ENCODE data around the gene ASB1. TPM values are rescaled to one million over a fixed set of nuclear protein-coding genes. Genes with fewer than 3 reads are reported as not detected.

Gene ASB1
- total RNA-seq, 4 donors from 2014 or later, result 17.1 to 48.8 (median 22.1) TPM

DNA sequence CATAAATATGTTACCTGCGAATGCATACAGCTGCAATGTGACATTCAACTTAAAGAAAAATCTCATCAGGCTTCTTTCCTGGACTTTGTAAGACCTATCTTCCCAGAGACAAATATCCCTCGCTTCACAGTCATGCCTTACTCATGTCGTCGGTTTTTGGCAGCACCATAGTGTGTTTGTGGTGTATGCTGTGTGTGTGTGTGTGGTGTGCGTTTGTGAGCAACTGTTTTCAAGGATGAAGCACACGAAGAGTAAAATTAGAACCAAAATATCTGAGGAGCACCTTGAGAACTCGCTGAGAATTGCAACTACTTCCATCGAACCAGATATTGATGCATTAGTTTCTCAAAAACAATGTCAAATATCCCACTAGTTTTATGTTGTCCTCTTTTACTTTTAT is 56.9 kb downstream of the ASB1 start:
- Histone ChIP-seq H3K4me3 (no peak overlapping the region), H3K9me3 (peaks cover 14% of the 10 kb centered on the region), H3K36me3 (no peaks in the 10 kb centered on the region), H3K4me1 (no peaks in the 10 kb centered on the region), H3K27ac (no peak overlapping the region), H3K27me3 (no peaks in the 10 kb centered on the region)
- 71% methylated on average over 8 of the region's 8 CpGs for WGBS
- TF ChIP-seq POLR2AphosphoS5 (IDR thresholded peaks at IDR 0.05) (no peak), EP300 (IDR thresholded peaks at IDR 0.05) (no peak), POLR2A (IDR thresholded peaks at IDR 0.05) (no peak)
- TF ChIP-seq, protein P1, sequence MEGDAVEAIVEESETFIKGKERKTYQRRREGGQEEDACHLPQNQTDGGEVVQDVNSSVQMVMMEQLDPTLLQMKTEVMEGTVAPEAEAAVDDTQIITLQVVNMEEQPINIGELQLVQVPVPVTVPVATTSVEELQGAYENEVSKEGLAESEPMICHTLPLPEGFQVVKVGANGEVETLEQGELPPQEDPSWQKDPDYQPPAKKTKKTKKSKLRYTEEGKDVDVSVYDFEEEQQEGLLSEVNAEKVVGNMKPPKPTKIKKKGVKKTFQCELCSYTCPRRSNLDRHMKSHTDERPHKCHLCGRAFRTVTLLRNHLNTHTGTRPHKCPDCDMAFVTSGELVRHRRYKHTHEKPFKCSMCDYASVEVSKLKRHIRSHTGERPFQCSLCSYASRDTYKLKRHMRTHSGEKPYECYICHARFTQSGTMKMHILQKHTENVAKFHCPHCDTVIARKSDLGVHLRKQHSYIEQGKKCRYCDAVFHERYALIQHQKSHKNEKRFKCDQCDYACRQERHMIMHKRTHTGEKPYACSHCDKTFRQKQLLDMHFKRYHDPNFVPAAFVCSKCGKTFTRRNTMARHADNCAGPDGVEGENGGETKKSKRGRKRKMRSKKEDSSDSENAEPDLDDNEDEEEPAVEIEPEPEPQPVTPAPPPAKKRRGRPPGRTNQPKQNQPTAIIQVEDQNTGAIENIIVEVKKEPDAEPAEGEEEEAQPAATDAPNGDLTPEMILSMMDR (IDR thresholded peaks at IDR 0.05), result no peak
- DNase-seq (ENCODE audit: low spot score in 2 of 2), result peak in 1 of 2 donors; percentile 21

- TF ChIP-seq POLR2A (IDR thresholded peaks at IDR 0.05), result no peak
- TF ChIP-seq, protein P1 (IDR thresholded peaks at IDR 0.05), result no peak
- TF ChIP-seq POLR2AphosphoS5 (IDR thresholded peaks at IDR 0.05), result no peak
- TF ChIP-seq EP300 (IDR thresholded peaks at IDR 0.05), result no peak
- Histone ChIP-seq H3K27ac (no peak overlapping the region), H3K27me3 (no peaks in the 10 kb centered on the region), H3K4me1 (no peaks in the 10 kb centered on the region), H3K36me3 (no peaks in the 10 kb centered on the region), H3K9me3 (peaks cover 9% of the 10 kb centered on the region), H3K4me3 (no peak overlapping the region)
- WGBS, result 93% methylated on average over 22 of the region's 23 CpGs
- DNase-seq (ENCODE audit: low spot score in 2 of 2), result peak in 1 of 2 donors; percentile 31
Observed at GRCh38 chr2:238484522-238485452, 58.1 kb downstream of the ASB1 start.

- DNase-seq (ENCODE audit: low spot score in 2 of 2), result no peak
- Histone ChIP-seq H3K4me1 (no peaks in the 10 kb centered on the region), H3K9me3 (no peaks in the 10 kb centered on the region), H3K4me3 (no peak overlapping the region), H3K27me3 (no peaks in the 10 kb centered on the region), H3K36me3 (no peaks in the 10 kb centered on the region), H3K27ac (no peak overlapping the region)
- 100% methylated on average over 5 of the region's 5 CpGs for WGBS
- TF ChIP-seq POLR2A (IDR thresholded peaks at IDR 0.05), result no peak
- TF ChIP-seq EP300 (IDR thresholded peaks at IDR 0.05), result no peak
- no peak for TF ChIP-seq POLR2AphosphoS5 (IDR thresholded peaks at IDR 0.05)
- TF ChIP-seq, protein P1 (IDR thresholded peaks at IDR 0.05), result no peak
Observed at GRCh38 chr2:238486123-238486848, 59.6 kb downstream of the ASB1 start.

DNA sequence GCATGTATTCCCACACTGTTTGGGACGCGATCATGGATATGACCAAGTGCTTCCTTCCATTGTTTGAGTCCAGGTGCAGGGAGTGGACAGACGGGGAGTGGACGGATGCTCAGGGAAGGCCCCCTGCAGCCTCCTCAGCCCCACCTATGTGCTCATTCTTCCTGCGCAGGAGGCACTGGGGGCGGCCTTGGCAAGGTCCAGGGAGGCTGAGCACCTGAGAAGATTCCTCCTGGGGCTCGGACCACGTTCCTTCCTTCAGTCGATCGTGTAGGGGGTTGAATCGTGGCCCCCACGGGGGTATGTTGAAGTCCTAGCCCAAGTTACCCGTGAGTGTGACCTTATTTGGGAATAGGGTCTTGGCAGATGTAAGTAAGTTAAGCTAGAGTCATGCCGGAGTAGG is 60.4 kb downstream of the ASB1 start:
- Histone ChIP-seq H3K36me3 (no peaks in the 10 kb centered on the region), H3K9me3 (no peaks in the 10 kb centered on the region), H3K4me1 (no peaks in the 10 kb centered on the region), H3K27ac (no peak overlapping the region), H3K27me3 (no peaks in the 10 kb centered on the region), H3K4me3 (no peak overlapping the region)
- TF ChIP-seq POLR2AphosphoS5 (IDR thresholded peaks at IDR 0.05) (no peak), POLR2A (IDR thresholded peaks at IDR 0.05) (no peak), EP300 (IDR thresholded peaks at IDR 0.05) (no peak)
- TF ChIP-seq, protein P1 (IDR thresholded peaks at IDR 0.05), result no peak
- peak in 1 of 2 donors; percentile 29 for DNase-seq (ENCODE audit: low spot score in 2 of 2)
- WGBS, result 91% methylated on average over 14 of the region's 14 CpGs

Data from suprapubic skin (tissue), 4 donors.